Activated CD8-positive, alpha-beta memory T cell treated with anti-CD3 and anti-CD28 coated beads for 24 hours (primary cell): ENCODE results near the gene TBC1D10B.
"Not testable (repeated sequence)": the region's sequence is repeated elsewhere in the genome, so short reads cannot be mapped to it uniquely, and the experiment has no call there.

ENCODE experiments used
- DNase-seq: peaks from one replicate; pipeline ENCODE4 v3.0.0-alpha.2; 2020

Gene TBC1D10B

GRCh38 chr16:30397776-30398660 lies 27.7 kb upstream of the TBC1D10B start:
- no peak for DNase-seq

GRCh38 chr16:30397056-30397455 lies 26.8 kb upstream of the TBC1D10B start:
- no peak for DNase-seq

- DNase-seq: not testable (repeated sequence)
Observed at GRCh38 chr16:30396627-30397026, 26.3 kb upstream of the TBC1D10B start.

- no peak for DNase-seq
Observed at GRCh38 chr16:30395992-30396585, 25.8 kb upstream of the TBC1D10B start.

GRCh38 chr16:30395155-30395991 lies 25.1 kb upstream of the TBC1D10B start, which contains the start of gene ZNF48:
ZNF48 (plus strand) TSS chr16:30395420; CDS start chr16:30395795, 375 bp downstream.
- peak; percentile 88 for DNase-seq

- no peak for DNase-seq
Observed at GRCh38 chr16:30394592-30395154, 24.4 kb upstream of the TBC1D10B start.

GRCh38 chr16:30383521-30383920 lies 13.2 kb upstream of the TBC1D10B start:
- DNase-seq: no peak

- peak; percentile 89 for DNase-seq
Observed at GRCh38 chr16:30382111-30382881, 12.0 kb upstream of the TBC1D10B start, which contains the start of gene SEPTIN1. SEPTIN1 (minus strand) TSS chr16:30382561; CDS start chr16:30382542, 19 bp downstream.

GRCh38 chr16:30381291-30382041 lies 11.2 kb upstream of the TBC1D10B start:
- DNase-seq: no peak

GRCh38 chr16:30380803-30381208 lies 10.5 kb upstream of the TBC1D10B start:
- no peak for DNase-seq

GRCh38 chr16:30380072-30380802 lies 9.9 kb upstream of the TBC1D10B start:
- DNase-seq: no peak

GRCh38 chr16:30379158-30379783 lies 9.0 kb upstream of the TBC1D10B start:
- no peak for DNase-seq

- peak; percentile 100 for DNase-seq
Observed at GRCh38 chr16:30378236-30379157, 8.2 kb upstream of the TBC1D10B start.

- DNase-seq: no peak
Observed at GRCh38 chr16:30377812-30378235, 7.5 kb upstream of the TBC1D10B start.

- peak; percentile 91 for DNase-seq
Observed at GRCh38 chr16:30377050-30377811, 6.9 kb upstream of the TBC1D10B start.

GRCh38 chr16:30376461-30376902 lies 6.2 kb upstream of the TBC1D10B start:
- DNase-seq: no peak

- DNase-seq: no peak
Observed at GRCh38 chr16:30375864-30376263, 5.6 kb upstream of the TBC1D10B start.

GRCh38 chr16:30374538-30374937 lies 4.2 kb upstream of the TBC1D10B start, which contains the start of gene MYL11:
MYL11 (plus strand) TSS chr16:30374802; CDS start chr16:30374858, 56 bp downstream.
- no peak for DNase-seq
